ENCODE measurements around the gene MCOLN2. TPM values are rescaled to one million over a fixed set of nuclear protein-coding genes. Genes with fewer than 3 reads are reported as not detected.

The MCOLN2 gene
- total RNA-seq, 1 donor from 2014 or later: 0.29 TPM

DNA sequence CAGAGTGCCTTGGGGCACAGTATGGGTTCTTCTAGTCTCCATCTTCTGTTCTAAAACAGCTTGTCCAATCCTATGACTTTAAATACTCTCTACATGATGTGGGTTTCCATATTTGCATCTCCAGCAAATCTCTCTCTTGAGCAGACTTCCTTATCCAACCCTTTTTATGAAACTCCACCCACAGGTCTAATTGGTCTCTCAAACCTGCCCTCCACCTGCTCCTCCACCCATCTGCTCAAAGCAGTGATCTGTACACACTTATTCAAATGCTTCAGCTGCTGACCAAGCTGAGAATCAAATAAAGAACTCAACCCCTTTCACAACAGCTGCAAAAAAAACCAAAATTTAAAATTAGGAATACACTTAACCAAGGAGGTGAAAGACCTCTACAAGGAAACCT is 11.5 kb downstream of the MCOLN2 start:
- peaks cover 13% of the 10 kb centered on the region for H3K27me3 Mint-ChIP-seq
- H3K9me3 Mint-ChIP-seq (ENCODE audit: low read depth): no peaks in the 10 kb centered on the region
- H3K4me1 Mint-ChIP-seq (ENCODE audit: low read depth): no peaks in the 10 kb centered on the region
- H3K36me3 Mint-ChIP-seq (ENCODE audit: insufficient read depth): no peaks in the 10 kb centered on the region
- TF ChIP-seq, protein P1, sequence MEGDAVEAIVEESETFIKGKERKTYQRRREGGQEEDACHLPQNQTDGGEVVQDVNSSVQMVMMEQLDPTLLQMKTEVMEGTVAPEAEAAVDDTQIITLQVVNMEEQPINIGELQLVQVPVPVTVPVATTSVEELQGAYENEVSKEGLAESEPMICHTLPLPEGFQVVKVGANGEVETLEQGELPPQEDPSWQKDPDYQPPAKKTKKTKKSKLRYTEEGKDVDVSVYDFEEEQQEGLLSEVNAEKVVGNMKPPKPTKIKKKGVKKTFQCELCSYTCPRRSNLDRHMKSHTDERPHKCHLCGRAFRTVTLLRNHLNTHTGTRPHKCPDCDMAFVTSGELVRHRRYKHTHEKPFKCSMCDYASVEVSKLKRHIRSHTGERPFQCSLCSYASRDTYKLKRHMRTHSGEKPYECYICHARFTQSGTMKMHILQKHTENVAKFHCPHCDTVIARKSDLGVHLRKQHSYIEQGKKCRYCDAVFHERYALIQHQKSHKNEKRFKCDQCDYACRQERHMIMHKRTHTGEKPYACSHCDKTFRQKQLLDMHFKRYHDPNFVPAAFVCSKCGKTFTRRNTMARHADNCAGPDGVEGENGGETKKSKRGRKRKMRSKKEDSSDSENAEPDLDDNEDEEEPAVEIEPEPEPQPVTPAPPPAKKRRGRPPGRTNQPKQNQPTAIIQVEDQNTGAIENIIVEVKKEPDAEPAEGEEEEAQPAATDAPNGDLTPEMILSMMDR (IDR thresholded peaks at IDR 0.05; ENCODE audit: unreplicated experiment): no peak
- no peak overlapping the region for H3K4me3 Mint-ChIP-seq (ENCODE audit: low read depth)
- DNase-seq (ENCODE audit: low spot score, unreplicated experiment): no peak
- no peak overlapping the region for H3K27ac Mint-ChIP-seq

DNA sequence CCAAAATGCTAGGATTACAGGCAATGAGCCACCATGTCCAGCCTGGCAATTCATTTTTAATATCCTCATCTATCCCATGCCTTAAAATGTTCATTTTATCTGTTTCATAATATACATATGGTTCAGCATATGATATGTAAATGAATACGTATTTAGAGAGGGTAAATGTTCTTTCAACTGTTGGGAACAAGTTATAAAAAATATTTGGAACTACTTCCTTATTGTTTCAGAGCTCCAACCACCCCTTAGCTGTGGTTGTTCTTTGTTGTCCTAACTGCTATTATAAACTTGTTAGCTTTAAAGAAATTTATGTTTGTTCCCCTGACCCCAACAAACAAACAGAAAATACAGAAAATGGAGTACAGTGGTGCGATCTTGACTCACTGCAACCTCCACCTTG is 14.5 kb downstream of the MCOLN2 start:
- TF ChIP-seq, protein P1 (IDR thresholded peaks at IDR 0.05; ENCODE audit: unreplicated experiment): no peak
- no peak overlapping the region for H3K4me3 Mint-ChIP-seq (ENCODE audit: low read depth)
- H3K27me3 Mint-ChIP-seq: peaks cover 22% of the 10 kb centered on the region
- H3K36me3 Mint-ChIP-seq (ENCODE audit: insufficient read depth): no peaks in the 10 kb centered on the region
- DNase-seq (ENCODE audit: low spot score, unreplicated experiment): no peak
- no peak overlapping the region for H3K27ac Mint-ChIP-seq
- no peaks in the 10 kb centered on the region for H3K4me1 Mint-ChIP-seq (ENCODE audit: low read depth)
- peaks cover 12% of the 10 kb centered on the region for H3K9me3 Mint-ChIP-seq (ENCODE audit: low read depth)

DNA sequence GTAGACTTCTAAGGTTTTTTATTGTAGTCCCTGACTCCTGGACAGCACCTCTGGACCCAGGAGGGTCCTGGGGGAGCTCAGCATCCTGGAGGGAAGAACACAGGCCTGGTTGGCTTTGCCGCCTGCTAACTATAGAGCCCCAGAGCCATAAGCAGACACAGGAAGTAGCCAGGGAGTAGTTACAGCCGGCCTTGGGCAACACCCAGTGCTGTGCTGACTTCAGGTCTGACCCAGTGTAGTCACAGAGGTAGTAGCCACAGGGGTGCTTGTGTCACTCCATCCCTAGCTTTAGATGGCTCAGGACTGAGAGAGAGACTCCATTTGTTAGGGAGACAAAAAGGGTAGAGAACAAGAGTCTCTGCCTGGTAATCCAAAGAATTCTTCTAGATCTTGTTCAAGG is 21.9 kb downstream of the MCOLN2 start:
- TF ChIP-seq, protein P1 (IDR thresholded peaks at IDR 0.05; ENCODE audit: unreplicated experiment): no peak
- no peaks in the 10 kb centered on the region for H3K36me3 Mint-ChIP-seq (ENCODE audit: insufficient read depth)
- H3K9me3 Mint-ChIP-seq (ENCODE audit: low read depth): peaks cover 12% of the 10 kb centered on the region
- peaks cover 9% of the 10 kb centered on the region for H3K27me3 Mint-ChIP-seq
- no peak overlapping the region for H3K27ac Mint-ChIP-seq
- H3K4me3 Mint-ChIP-seq (ENCODE audit: low read depth): no peak overlapping the region
- no peak for DNase-seq (ENCODE audit: low spot score, unreplicated experiment)
- H3K4me1 Mint-ChIP-seq (ENCODE audit: low read depth): no peaks in the 10 kb centered on the region

DNA sequence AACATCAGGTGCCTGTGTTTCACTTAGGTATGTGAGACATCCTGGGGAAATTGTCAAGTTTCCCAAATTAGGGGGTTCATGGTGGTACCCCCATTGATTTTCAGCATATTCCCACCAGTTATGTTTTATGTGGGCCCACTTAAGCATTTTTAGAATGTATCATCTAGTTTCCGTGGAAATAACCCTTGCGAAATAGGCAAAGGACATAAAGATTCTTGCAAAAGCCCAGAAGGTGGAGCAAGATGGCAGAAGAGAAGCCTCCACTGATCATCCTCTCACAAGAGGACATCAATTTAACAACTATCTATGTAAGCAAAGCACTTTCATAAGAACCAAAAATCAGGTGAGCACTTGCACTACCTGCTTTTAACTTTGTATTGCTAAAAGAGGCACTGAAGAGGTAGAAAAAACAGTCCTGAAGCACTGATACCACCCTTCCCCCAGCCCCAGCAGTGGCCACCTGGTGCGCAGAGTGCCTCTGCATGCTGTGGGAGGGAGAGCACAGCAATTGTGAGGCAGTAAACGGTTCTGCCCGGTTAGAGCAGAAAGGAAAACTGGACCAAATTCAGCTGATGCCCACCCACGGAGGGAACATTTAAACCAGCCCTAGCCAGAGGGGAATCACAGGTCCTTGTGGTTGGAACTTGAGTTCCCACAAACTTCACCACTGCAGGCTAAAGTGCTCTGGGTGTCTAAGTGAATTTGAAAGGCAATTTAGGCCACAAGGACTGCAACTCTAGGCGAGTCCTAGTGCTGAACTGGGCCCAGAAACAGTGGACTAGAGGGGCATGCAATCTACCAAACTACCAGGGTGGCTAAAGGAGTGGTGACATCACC is 23.2 kb downstream of the MCOLN2 start:
- DNase-seq (ENCODE audit: low spot score, unreplicated experiment): no peak
- Mint-ChIP-seq H3K36me3 (ENCODE audit: insufficient read depth) (no peaks in the 10 kb centered on the region), H3K9me3 (ENCODE audit: low read depth) (peaks cover 4% of the 10 kb centered on the region), H3K4me3 (ENCODE audit: low read depth) (no peak overlapping the region), H3K4me1 (ENCODE audit: low read depth) (no peaks in the 10 kb centered on the region), H3K27ac (no peak overlapping the region), H3K27me3 (peaks cover 5% of the 10 kb centered on the region)
- TF ChIP-seq, protein P1 (IDR thresholded peaks at IDR 0.05; ENCODE audit: unreplicated experiment): no peak

DNA sequence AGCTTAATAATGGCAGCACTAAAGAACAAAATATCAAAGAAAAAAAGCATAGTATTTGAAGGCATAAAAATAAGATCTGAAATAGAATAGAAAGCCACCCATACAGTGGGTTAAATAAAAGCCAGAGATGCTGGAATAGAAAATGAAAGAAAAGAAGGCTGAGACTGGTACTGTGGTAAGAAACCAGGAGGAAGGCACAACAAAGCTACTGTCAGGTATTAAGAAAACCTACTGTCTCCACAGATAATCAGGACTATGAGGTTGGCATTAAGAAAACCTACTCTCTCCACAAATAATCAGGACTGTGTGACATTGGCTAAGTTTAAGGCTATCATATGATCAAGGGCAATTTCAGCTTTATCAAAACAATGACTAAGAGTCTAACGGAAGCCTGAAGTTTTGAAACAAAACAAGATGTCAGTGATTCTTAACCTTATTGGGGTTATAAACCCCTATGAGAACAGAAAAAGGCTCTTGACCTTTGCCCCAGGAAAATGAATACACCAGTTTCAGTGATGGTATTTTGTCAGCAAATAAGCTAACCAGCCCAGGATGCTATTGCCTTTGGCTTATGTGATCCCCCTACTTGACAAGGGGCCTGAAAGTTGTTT is 24.4 kb downstream of the MCOLN2 start:
- H3K36me3 Mint-ChIP-seq (ENCODE audit: insufficient read depth): no peaks in the 10 kb centered on the region
- no peak for DNase-seq (ENCODE audit: low spot score, unreplicated experiment)
- no peaks in the 10 kb centered on the region for H3K27me3 Mint-ChIP-seq
- H3K4me3 Mint-ChIP-seq (ENCODE audit: low read depth): no peak overlapping the region
- H3K9me3 Mint-ChIP-seq (ENCODE audit: low read depth): no peaks in the 10 kb centered on the region
- TF ChIP-seq, protein P1 (IDR thresholded peaks at IDR 0.05; ENCODE audit: unreplicated experiment): no peak
- no peaks in the 10 kb centered on the region for H3K4me1 Mint-ChIP-seq (ENCODE audit: low read depth)
- H3K27ac Mint-ChIP-seq: no peak overlapping the region

Measured in progenitor cell of endocrine pancreas (in vitro differentiated cells).